Measurements from ENCODE around the gene IDNK. TPM values are rescaled to one million over a fixed set of nuclear protein-coding genes. Genes with fewer than 3 reads are reported as not detected.
"Not testable (repeated sequence)": the region's sequence is repeated elsewhere in the genome, so short reads cannot be mapped to it uniquely, and the experiment has no call there.

IDNK gene
- total RNA-seq, 1 donor from 2014 or later: 3.9 TPM

- no peaks in the 10 kb centered on the region for H3K9me3 Mint-ChIP-seq (ENCODE audit: unreplicated experiment)
- no peak overlapping the region for H3K27ac Mint-ChIP-seq (ENCODE audit: unreplicated experiment)
- H3K36me3 Mint-ChIP-seq (ENCODE audit: low read depth, unreplicated experiment): no peaks in the 10 kb centered on the region
- H3K4me1 Mint-ChIP-seq (ENCODE audit: unreplicated experiment): no peaks in the 10 kb centered on the region
- no peak for DNase-seq (ENCODE audit: low spot score)
- TF ChIP-seq CTCF (IDR thresholded peaks at IDR 0.05; ENCODE audit: unreplicated experiment): no peak
- peaks cover 4% of the 10 kb centered on the region for H3K27me3 Mint-ChIP-seq (ENCODE audit: unreplicated experiment)
- no peak overlapping the region for H3K4me3 Mint-ChIP-seq (ENCODE audit: unreplicated experiment)
Observed at GRCh38 chr9:83601463-83601862, 21.5 kb upstream of the IDNK start.

- not testable (repeated sequence) for H3K36me3 Mint-ChIP-seq (ENCODE audit: low read depth, unreplicated experiment); H3K9me3 Mint-ChIP-seq (ENCODE audit: unreplicated experiment); H3K27ac Mint-ChIP-seq (ENCODE audit: unreplicated experiment); H3K4me3 Mint-ChIP-seq (ENCODE audit: unreplicated experiment); H3K4me1 Mint-ChIP-seq (ENCODE audit: unreplicated experiment); DNase-seq (ENCODE audit: low spot score); H3K27me3 Mint-ChIP-seq (ENCODE audit: unreplicated experiment)
Observed at GRCh38 chr9:83607620-83608019, 15.3 kb upstream of the IDNK start.

- H3K27me3 Mint-ChIP-seq (ENCODE audit: unreplicated experiment); H3K36me3 Mint-ChIP-seq (ENCODE audit: low read depth, unreplicated experiment); H3K4me1 Mint-ChIP-seq (ENCODE audit: unreplicated experiment); H3K4me3 Mint-ChIP-seq (ENCODE audit: unreplicated experiment); H3K27ac Mint-ChIP-seq (ENCODE audit: unreplicated experiment); H3K9me3 Mint-ChIP-seq (ENCODE audit: unreplicated experiment); DNase-seq (ENCODE audit: low spot score): not testable (repeated sequence)
Observed at GRCh38 chr9:83613298-83613697, 9.6 kb upstream of the IDNK start.

GRCh38 chr9:83617299-83617698 is 5.6 kb upstream of the IDNK start:
- no peak for DNase-seq (ENCODE audit: low spot score)
- H3K27me3 Mint-ChIP-seq (ENCODE audit: unreplicated experiment): peaks cover 2% of the 10 kb centered on the region

GRCh38 chr9:83620841-83621636 is 1.9 kb upstream of the IDNK start:
- TF ChIP-seq CTCF (IDR thresholded peaks at IDR 0.05; ENCODE audit: unreplicated experiment): peak; percentile 27
- peak; percentile 47 for DNase-seq (ENCODE audit: low spot score)
- H3K27me3 Mint-ChIP-seq (ENCODE audit: unreplicated experiment): peaks cover 2% of the 10 kb centered on the region
- peak overlapping the region; percentile 48 for H3K4me3 Mint-ChIP-seq (ENCODE audit: unreplicated experiment)
- H3K9me3 Mint-ChIP-seq (ENCODE audit: unreplicated experiment): no peaks in the 10 kb centered on the region
- H3K36me3 Mint-ChIP-seq (ENCODE audit: low read depth, unreplicated experiment): no peaks in the 10 kb centered on the region
- H3K27ac Mint-ChIP-seq (ENCODE audit: unreplicated experiment): no peak overlapping the region
- H3K4me1 Mint-ChIP-seq (ENCODE audit: unreplicated experiment): peaks cover 16% of the 10 kb centered on the region

More at GRCh38 chr9:83617299-83617698, 5.6 kb upstream of the IDNK start:
- no peak for TF ChIP-seq CTCF (IDR thresholded peaks at IDR 0.05; ENCODE audit: unreplicated experiment)
- H3K9me3 Mint-ChIP-seq (ENCODE audit: unreplicated experiment): no peaks in the 10 kb centered on the region
- H3K36me3 Mint-ChIP-seq (ENCODE audit: low read depth, unreplicated experiment): no peaks in the 10 kb centered on the region
- H3K4me3 Mint-ChIP-seq (ENCODE audit: unreplicated experiment): no peak overlapping the region
- peaks cover 4% of the 10 kb centered on the region for H3K4me1 Mint-ChIP-seq (ENCODE audit: unreplicated experiment)
- H3K27ac Mint-ChIP-seq (ENCODE audit: unreplicated experiment): no peak overlapping the region

- Mint-ChIP-seq H3K9me3 (ENCODE audit: unreplicated experiment) (no peaks in the 10 kb centered on the region), H3K36me3 (ENCODE audit: low read depth, unreplicated experiment) (no peaks in the 10 kb centered on the region), H3K27ac (ENCODE audit: unreplicated experiment) (peak overlapping the region; percentile 16), H3K4me1 (ENCODE audit: unreplicated experiment) (peaks cover 16% of the 10 kb centered on the region), H3K4me3 (ENCODE audit: unreplicated experiment) (peak overlapping the region; percentile 90), H3K27me3 (ENCODE audit: unreplicated experiment) (peaks cover 4% of the 10 kb centered on the region)
- no peak for TF ChIP-seq CTCF (IDR thresholded peaks at IDR 0.05; ENCODE audit: unreplicated experiment)
- no peak for DNase-seq (ENCODE audit: low spot score)
Observed at GRCh38 chr9:83622433-83622938, 457 bp upstream of the IDNK start.

All from endothelial cell (in vitro differentiated cells).